MM.1S (cell line): ENCODE measurements around the gene PIK3R6.

ENCODE experiments used
- EZH2 ChIP-seq: fragments of 300-600 bp; sonication (generic); optimal IDR thresholded peaks from 2 replicates; pipeline ENCODE3; 2017; ENCODE audit warnings: low read depth, mild to moderate bottlenecking, antibody characterized with exemption, low read length, mixed read lengths
- TF ChIP-seq, protein P1 (sequence below): fragments of 300-600 bp; sonication (generic); IDR thresholded peaks from 2 replicates; pipeline ENCODE4 v1.5.1; 2016; ENCODE audit warnings: antibody characterized with exemption, low read length, mixed read lengths

GRCh38 chr17:8865811-8866210 is 1.7 kb downstream of the PIK3R6 start:
- TF ChIP-seq, protein P1, sequence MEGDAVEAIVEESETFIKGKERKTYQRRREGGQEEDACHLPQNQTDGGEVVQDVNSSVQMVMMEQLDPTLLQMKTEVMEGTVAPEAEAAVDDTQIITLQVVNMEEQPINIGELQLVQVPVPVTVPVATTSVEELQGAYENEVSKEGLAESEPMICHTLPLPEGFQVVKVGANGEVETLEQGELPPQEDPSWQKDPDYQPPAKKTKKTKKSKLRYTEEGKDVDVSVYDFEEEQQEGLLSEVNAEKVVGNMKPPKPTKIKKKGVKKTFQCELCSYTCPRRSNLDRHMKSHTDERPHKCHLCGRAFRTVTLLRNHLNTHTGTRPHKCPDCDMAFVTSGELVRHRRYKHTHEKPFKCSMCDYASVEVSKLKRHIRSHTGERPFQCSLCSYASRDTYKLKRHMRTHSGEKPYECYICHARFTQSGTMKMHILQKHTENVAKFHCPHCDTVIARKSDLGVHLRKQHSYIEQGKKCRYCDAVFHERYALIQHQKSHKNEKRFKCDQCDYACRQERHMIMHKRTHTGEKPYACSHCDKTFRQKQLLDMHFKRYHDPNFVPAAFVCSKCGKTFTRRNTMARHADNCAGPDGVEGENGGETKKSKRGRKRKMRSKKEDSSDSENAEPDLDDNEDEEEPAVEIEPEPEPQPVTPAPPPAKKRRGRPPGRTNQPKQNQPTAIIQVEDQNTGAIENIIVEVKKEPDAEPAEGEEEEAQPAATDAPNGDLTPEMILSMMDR: no peak
- TF ChIP-seq EZH2: no peak
